Karpas-422 (cell line): ENCODE measurements around the gene KARS1. TPM values are rescaled to one million over a fixed set of nuclear protein-coding genes. Genes with fewer than 3 reads are reported as not detected.

Experiments
- DNase-seq: peaks from one replicate; pipeline ENCODE4 v3.0.0-alpha.2; 2015
- H2AFZ ChIP-seq: fragments of 200-600 bp; sonication (generic); 2 replicates; pipeline ENCODE4 v1.6.1; 2014; ENCODE audit warnings: antibody characterized with exemption, low read length, mixed read lengths
- H3K27ac ChIP-seq: fragments of 200-600 bp; sonication (generic); 2 replicates; pipeline ENCODE4 v1.5.1; 2014; ENCODE audit warnings: mild to moderate bottlenecking, low read length, moderate library complexity
- H3K27me3 ChIP-seq: fragments of 200-600 bp; sonication (generic); 2 replicates; pipeline ENCODE4 v1.6.1; 2014; ENCODE audit warnings: low read length, mixed read lengths
- H3K36me3 ChIP-seq: fragments of 200-600 bp; sonication (generic); 2 replicates; pipeline ENCODE4 v1.6.1; 2014; ENCODE audit warnings: low read length, mixed read lengths; ENCODE audit not compliant: insufficient read depth
- H3K4me1 ChIP-seq: fragments of 200-600 bp; sonication (generic); 2 replicates; pipeline ENCODE4 v1.6.1; 2014; ENCODE audit warnings: mild to moderate bottlenecking, low read length, mixed read lengths
- H3K4me2 ChIP-seq: fragments of 200-600 bp; sonication (generic); 2 replicates; pipeline ENCODE4 v1.6.1; 2014; ENCODE audit warnings: low read length, low read depth, mild to moderate bottlenecking; ENCODE audit not compliant: poor library complexity, severe bottlenecking
- H3K4me3 ChIP-seq: fragments of 200-600 bp; sonication (generic); 2 replicates; pipeline ENCODE4 v1.5.1; 2014; ENCODE audit warnings: mild to moderate bottlenecking, antibody characterized with exemption, low read length, mixed read lengths
- H3K79me2 ChIP-seq: fragments of 200-600 bp; sonication (generic); 2 replicates; pipeline ENCODE4 v1.6.1; 2014; ENCODE audit warnings: mild to moderate bottlenecking, low read length, mixed read lengths
- H3K9ac ChIP-seq: fragments of 200-600 bp; sonication (generic); 2 replicates; pipeline ENCODE4 v1.6.0; 2014; ENCODE audit warnings: low read length
- H3K9me2 ChIP-seq: fragments of 200-600 bp; sonication (generic), shearing (Covaris generic); replicated peaks from 2 replicates; pipeline ENCODE4 v1.6.0; 2014; ENCODE audit warnings: mild to moderate bottlenecking, low read length, moderate library complexity; ENCODE audit not compliant: insufficient read depth
- H3K9me3 ChIP-seq: fragments of 300-700, 200-600 bp; sonication (generic); 2 replicates; pipeline ENCODE4 v1.6.1; 2014; ENCODE audit warnings: low read length, mixed read lengths
- H4K20me1 ChIP-seq: fragments of 200-600 bp; sonication (generic); 2 replicates; pipeline ENCODE4 v1.6.1; 2014; ENCODE audit warnings: mild to moderate bottlenecking, antibody characterized with exemption, low read length, low read depth; ENCODE audit not compliant: insufficient read depth
- total RNA-seq: library from RNA; depleted of rRNA; stranded (reverse); fragments of >200 nt; shearing (Covaris generic); gene quantifications from 2 replicates; pipeline ENCODE4 v1.2.3, GENCODE V29; 2014; ENCODE audit warnings: low replicate concordance; rRNA removed

KARS1 gene
- total RNA-seq: 137 and 158 TPM in 2 replicates

GRCh38 chr16:75647492-75648264, at the start of gene KARS1, which contains the start of gene TERF2IP:
Gene KARS1 (minus strand): TSS chr16:75647665. CDS start chr16:75647639, 26 bp downstream.
Gene TERF2IP (plus strand): TSS chr16:75647773. CDS start chr16:75647883, 110 bp downstream.
- no peaks in the 10 kb centered on the region for H3K9me2 ChIP-seq
- peak within 1 kb of the TSS; percentile 96 for H3K9ac ChIP-seq
- DNase-seq: peak; percentile 97
- H3K4me2 ChIP-seq: peak within 1 kb of the TSS; percentile 98
- H3K36me3 ChIP-seq: peaks cover 27% of the 10 kb centered on the region; the same call in 1 of the 2 replicates
- peaks cover 95% of the 10 kb centered on the region for H3K79me2 ChIP-seq
- H4K20me1 ChIP-seq: peaks cover 23% of the 10 kb centered on the region
- peak within 1 kb of the TSS; percentile 95 for H3K4me3 ChIP-seq
- peaks cover 56% of the 10 kb centered on the region for H3K4me1 ChIP-seq
- H3K9me3 ChIP-seq: no peaks in the 10 kb centered on the region
- peak within 1 kb of the TSS; percentile 69 for H2AFZ ChIP-seq
- peak within 1 kb of the TSS; percentile 92 for H3K27ac ChIP-seq
- H3K27me3 ChIP-seq: no peaks in the 10 kb centered on the region

GRCh38 chr16:75695708-75696107, 48.2 kb upstream of the KARS1 start:
- peak; percentile 61 for DNase-seq

GRCh38 chr16:75687361-75687760, 39.9 kb upstream of the KARS1 start:
- H3K4me1 ChIP-seq: no peaks in the 10 kb centered on the region
- DNase-seq: no peak

More at GRCh38 chr16:75695708-75696107, 48.2 kb upstream of the KARS1 start:
- no peak overlapping the region for H3K27ac ChIP-seq
- no peaks in the 10 kb centered on the region for H3K9me2 ChIP-seq
- H4K20me1 ChIP-seq: no peaks in the 10 kb centered on the region
- no peaks in the 10 kb centered on the region for H3K79me2 ChIP-seq
- no peaks in the 10 kb centered on the region for H3K36me3 ChIP-seq
- H3K27me3 ChIP-seq: no peaks in the 10 kb centered on the region
- H3K4me2 ChIP-seq: no peak overlapping the region
- no peaks in the 10 kb centered on the region for H3K4me1 ChIP-seq
- no peaks in the 10 kb centered on the region for H3K9me3 ChIP-seq
- H3K4me3 ChIP-seq: no peak overlapping the region
- no peak overlapping the region for H3K9ac ChIP-seq
- H2AFZ ChIP-seq: no peak overlapping the region

GRCh38 chr16:75682308-75682707, 34.8 kb upstream of the KARS1 start:
- Histone ChIP-seq H2AFZ (no peak overlapping the region), H3K27me3 (no peaks in the 10 kb centered on the region), H3K9me2 (no peaks in the 10 kb centered on the region), H3K9me3 (no peaks in the 10 kb centered on the region), H3K4me3 (no peak overlapping the region), H3K27ac (no peak overlapping the region), H3K4me1 (no peaks in the 10 kb centered on the region), H4K20me1 (no peaks in the 10 kb centered on the region), H3K79me2 (no peaks in the 10 kb centered on the region), H3K9ac (no peak overlapping the region), H3K36me3 (no peaks in the 10 kb centered on the region), H3K4me2 (no peak overlapping the region)
- no peak for DNase-seq

More at GRCh38 chr16:75687361-75687760, 39.9 kb upstream of the KARS1 start:
- no peaks in the 10 kb centered on the region for H3K9me3 ChIP-seq
- H3K4me2 ChIP-seq: no peak overlapping the region
- no peak overlapping the region for H3K27ac ChIP-seq
- no peaks in the 10 kb centered on the region for H3K27me3 ChIP-seq
- H3K36me3 ChIP-seq: no peaks in the 10 kb centered on the region
- no peaks in the 10 kb centered on the region for H3K79me2 ChIP-seq
- no peak overlapping the region for H2AFZ ChIP-seq
- no peaks in the 10 kb centered on the region for H3K9me2 ChIP-seq
- H3K4me3 ChIP-seq: no peak overlapping the region
- no peaks in the 10 kb centered on the region for H4K20me1 ChIP-seq
- no peak overlapping the region for H3K9ac ChIP-seq

GRCh38 chr16:75679366-75679765, 31.9 kb upstream of the KARS1 start:
- H3K27me3 ChIP-seq: no peaks in the 10 kb centered on the region
- H3K4me1 ChIP-seq: no peaks in the 10 kb centered on the region

GRCh38 chr16:75676909-75677308, 29.4 kb upstream of the KARS1 start, which contains the start of gene CPHXL2:
Gene CPHXL2 (minus strand): TSS chr16:75677009. CDS start chr16:75676999, 10 bp downstream.
- Histone ChIP-seq H3K4me2 (no peak within 1 kb of the TSS), H3K79me2 (no peaks in the 10 kb centered on the region), H2AFZ (no peak within 1 kb of the TSS), H3K9ac (no peak within 1 kb of the TSS), H3K4me3 (no peak within 1 kb of the TSS), H3K27ac (no peak within 1 kb of the TSS), H3K9me3 (no peaks in the 10 kb centered on the region), H3K36me3 (no peaks in the 10 kb centered on the region), H4K20me1 (no peaks in the 10 kb centered on the region), H3K9me2 (no peaks in the 10 kb centered on the region), H3K27me3 (no peaks in the 10 kb centered on the region), H3K4me1 (no peaks in the 10 kb centered on the region)
- DNase-seq: no peak

More at GRCh38 chr16:75679366-75679765, 31.9 kb upstream of the KARS1 start:
- no peak overlapping the region for H3K4me2 ChIP-seq
- H3K4me3 ChIP-seq: no peak overlapping the region
- H3K36me3 ChIP-seq: no peaks in the 10 kb centered on the region
- H3K9me2 ChIP-seq: no peaks in the 10 kb centered on the region
- no peak overlapping the region for H3K27ac ChIP-seq
- H3K9me3 ChIP-seq: no peaks in the 10 kb centered on the region
- no peak overlapping the region for H2AFZ ChIP-seq
- H3K9ac ChIP-seq: no peak overlapping the region
- no peaks in the 10 kb centered on the region for H3K79me2 ChIP-seq
- H4K20me1 ChIP-seq: no peaks in the 10 kb centered on the region
- no peak for DNase-seq

GRCh38 chr16:75667503-75667902, 20.0 kb upstream of the KARS1 start:
- no peaks in the 10 kb centered on the region for H3K9me2 ChIP-seq
- no peaks in the 10 kb centered on the region for H3K4me1 ChIP-seq
- H2AFZ ChIP-seq: no peak overlapping the region
- H3K27ac ChIP-seq: no peak overlapping the region
- H3K4me3 ChIP-seq: no peak overlapping the region
- H3K36me3 ChIP-seq: no peaks in the 10 kb centered on the region
- no peaks in the 10 kb centered on the region for H3K79me2 ChIP-seq
- no peaks in the 10 kb centered on the region for H3K27me3 ChIP-seq
- no peak for DNase-seq
- H4K20me1 ChIP-seq: no peaks in the 10 kb centered on the region
- H3K9me3 ChIP-seq: no peaks in the 10 kb centered on the region
- no peak overlapping the region for H3K4me2 ChIP-seq
- no peak overlapping the region for H3K9ac ChIP-seq

GRCh38 chr16:75660726-75661302, 13.3 kb upstream of the KARS1 start:
- peaks cover 31% of the 10 kb centered on the region for H3K36me3 ChIP-seq

More at GRCh38 chr16:75660726-75661302, 13.3 kb upstream of the KARS1 start:
- Histone ChIP-seq H3K4me1 (no peaks in the 10 kb centered on the region), H3K9me3 (no peaks in the 10 kb centered on the region), H3K27ac (no peak overlapping the region), H2AFZ (no peak overlapping the region), H3K79me2 (peaks cover 21% of the 10 kb centered on the region), H3K27me3 (no peaks in the 10 kb centered on the region), H3K9me2 (no peaks in the 10 kb centered on the region), H3K9ac (no peak overlapping the region), H4K20me1 (no peaks in the 10 kb centered on the region), H3K4me2 (no peak overlapping the region), H3K4me3 (no peak overlapping the region)
- DNase-seq: no peak
